ENCODE data around the gene CHMP4A.
A peak's percentile ranks its signal among the peaks of the same experiment; 100 is the strongest.

CHMP4A gene

GRCh38 chr14:24258119-24258518 is 44.8 kb upstream of the CHMP4A start:
- H3K4me2 ChIP-seq = no peak overlapping the region
- peaks cover 0 to 81% (median 24%) of the 10 kb centered on the region in 11 experiments; a peak in 12 of 22 replicates for H3K36me3 ChIP-seq
- no peak overlapping the region for H3K27ac ChIP-seq
- no peak overlapping the region for H3K9ac ChIP-seq
- H3K4me3 ChIP-seq = no peak overlapping the region
- H3K9me3 ChIP-seq (replicated peaks in 1 of 11) = no peaks in the 10 kb centered on the region
- H3K4me1 ChIP-seq = no peaks in the 10 kb centered on the region
- peaks cover 0 to 13% (median 0%) of the 10 kb centered on the region in 11 experiments; a peak in 1 of 22 replicates for H4K20me1 ChIP-seq
- H3K27me3 ChIP-seq = no peaks in the 10 kb centered on the region
- no peak for TF ChIP-seq Cebpa-rat (IDR thresholded peaks at IDR 0.05)

GRCh38 chr14:24256960-24257359 is 43.7 kb upstream of the CHMP4A start:
- H3K9ac ChIP-seq = 0 out of 22 replicates have a peak overlapping the region, but pooled peaks of 2 of the 11 experiments have one; percentile 8 to 13
- H3K27me3 ChIP-seq = no peaks in the 10 kb centered on the region
- H3K4me2 ChIP-seq = no peak overlapping the region
- peaks cover 0 to 1% (median 0%) of the 10 kb centered on the region in 10 experiments; a peak in 2 of 20 replicates for H3K4me1 ChIP-seq
- H4K20me1 ChIP-seq = peaks cover 0 to under 1% (median 0%) of the 10 kb centered on the region in 11 experiments; a peak in 1 of 22 replicates
- H3K9me3 ChIP-seq (replicated peaks in 1 of 11) = no peaks in the 10 kb centered on the region
- peaks cover 0 to 80% (median 28%) of the 10 kb centered on the region in 11 experiments; a peak in 13 of 22 replicates for H3K36me3 ChIP-seq
- no peak overlapping the region for H3K4me3 ChIP-seq
- H3K27ac ChIP-seq = no peak overlapping the region
- no peak for TF ChIP-seq Cebpa-rat (IDR thresholded peaks at IDR 0.05)

GRCh38 chr14:24255931-24256711 is 42.8 kb upstream of the CHMP4A start:
- H3K4me2 ChIP-seq = no peak overlapping the region
- H3K36me3 ChIP-seq = peaks cover 0 to 72% (median 28%) of the 10 kb centered on the region in 11 experiments; a peak in 13 of 22 replicates
- no peaks in the 10 kb centered on the region for H3K9me3 ChIP-seq (replicated peaks in 1 of 11)
- H3K9ac ChIP-seq = 0 out of 22 replicates have a peak overlapping the region, but pooled peaks of 1 of the 11 experiments have one; percentile 8
- no peaks in the 10 kb centered on the region for H3K27me3 ChIP-seq
- H3K4me3 ChIP-seq = no peak overlapping the region
- peaks cover 0 to 10% (median 2%) of the 10 kb centered on the region in 10 experiments; a peak in 11 of 20 replicates for H3K4me1 ChIP-seq
- no peak overlapping the region for H3K27ac ChIP-seq
- TF ChIP-seq Cebpa-rat (IDR thresholded peaks at IDR 0.05) = no peak
- H4K20me1 ChIP-seq = no peaks in the 10 kb centered on the region

DNA sequence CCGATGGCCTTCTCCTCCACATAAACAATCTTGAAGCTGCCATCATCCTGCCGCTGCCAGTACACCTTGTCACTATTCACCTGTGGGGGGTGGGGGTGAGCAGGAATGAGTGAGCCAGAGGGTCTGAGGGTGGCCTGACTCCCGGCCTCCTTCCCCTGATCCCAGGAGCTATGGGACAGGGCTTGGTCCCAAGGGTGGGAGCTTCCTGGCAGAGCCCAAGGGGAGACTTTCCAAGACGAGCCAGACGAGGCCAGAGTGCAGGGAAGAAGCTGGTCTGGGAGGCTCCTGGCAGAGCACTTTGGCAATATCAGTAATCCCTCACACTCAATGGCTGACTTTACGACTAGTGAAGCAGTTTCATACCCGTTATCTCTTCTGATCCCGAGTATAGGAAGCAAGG is 42.1 kb upstream of the CHMP4A start:
- H3K9ac ChIP-seq = no peak overlapping the region
- no peak overlapping the region for H3K27ac ChIP-seq
- H4K20me1 ChIP-seq = no peaks in the 10 kb centered on the region
- no peak for TF ChIP-seq Cebpa-rat (IDR thresholded peaks at IDR 0.05)
- H3K4me2 ChIP-seq = no peak overlapping the region
- H3K9me3 ChIP-seq (replicated peaks in 1 of 11) = no peaks in the 10 kb centered on the region
- peaks cover 0 to 67% (median 28%) of the 10 kb centered on the region in 11 experiments; a peak in 13 of 22 replicates for H3K36me3 ChIP-seq
- no peak overlapping the region for H3K4me3 ChIP-seq
- peaks cover 4 to 17% (median 9%) of the 10 kb centered on the region in 10 experiments for H3K4me1 ChIP-seq
- H3K27me3 ChIP-seq = no peaks in the 10 kb centered on the region

GRCh38 chr14:24254630-24255392 is 41.5 kb upstream of the CHMP4A start:
- peaks cover 0 to 62% (median 28%) of the 10 kb centered on the region in 11 experiments; a peak in 13 of 22 replicates for H3K36me3 ChIP-seq
- H4K20me1 ChIP-seq = no peaks in the 10 kb centered on the region
- no peaks in the 10 kb centered on the region for H3K27me3 ChIP-seq
- H3K4me1 ChIP-seq = peaks cover 9 to 22% (median 13%) of the 10 kb centered on the region in 10 experiments
- no peak overlapping the region for H3K4me2 ChIP-seq
- no peak overlapping the region for H3K4me3 ChIP-seq
- no peak overlapping the region for H3K9ac ChIP-seq
- TF ChIP-seq Cebpa-rat (IDR thresholded peaks at IDR 0.05) = no peak
- H3K27ac ChIP-seq = no peak overlapping the region
- no peaks in the 10 kb centered on the region for H3K9me3 ChIP-seq (replicated peaks in 1 of 11)

- peaks cover 9 to 22% (median 13%) of the 10 kb centered on the region in 10 experiments for H3K4me1 ChIP-seq
Observed at GRCh38 chr14:24253936-24254335, 40.6 kb upstream of the CHMP4A start.

GRCh38 chr14:24252289-24253124 is 39.2 kb upstream of the CHMP4A start:
- no peak overlapping the region for H3K9ac ChIP-seq
- H3K27ac ChIP-seq = no peak overlapping the region
- TF ChIP-seq Cebpa-rat (IDR thresholded peaks at IDR 0.05) = no peak
- no peaks in the 10 kb centered on the region for H3K9me3 ChIP-seq (replicated peaks in 1 of 11)
- H3K36me3 ChIP-seq = peaks cover 0 to 61% (median 28%) of the 10 kb centered on the region in 11 experiments; a peak in 13 of 22 replicates
- H3K4me2 ChIP-seq = no peak overlapping the region; a peak in 1 of 22 replicates
- no peaks in the 10 kb centered on the region for H4K20me1 ChIP-seq
- H3K27me3 ChIP-seq = no peaks in the 10 kb centered on the region
- no peak overlapping the region for H3K4me3 ChIP-seq
- H3K4me1 ChIP-seq = peaks cover 9 to 22% (median 13%) of the 10 kb centered on the region in 10 experiments

More at GRCh38 chr14:24253936-24254335, 40.6 kb upstream of the CHMP4A start:
- Histone ChIP-seq H4K20me1 (no peaks in the 10 kb centered on the region), H3K36me3 (peaks cover 0 to 58% (median 28%) of the 10 kb centered on the region in 11 experiments; a peak in 13 of 22 replicates), H3K27ac (no peak overlapping the region), H3K4me3 (no peak overlapping the region), H3K9ac (no peak overlapping the region), H3K4me2 (no peak overlapping the region), H3K27me3 (no peaks in the 10 kb centered on the region), H3K9me3 (replicated peaks in 1 of 11) (no peaks in the 10 kb centered on the region)
- TF ChIP-seq Cebpa-rat (IDR thresholded peaks at IDR 0.05) = no peak

DNA sequence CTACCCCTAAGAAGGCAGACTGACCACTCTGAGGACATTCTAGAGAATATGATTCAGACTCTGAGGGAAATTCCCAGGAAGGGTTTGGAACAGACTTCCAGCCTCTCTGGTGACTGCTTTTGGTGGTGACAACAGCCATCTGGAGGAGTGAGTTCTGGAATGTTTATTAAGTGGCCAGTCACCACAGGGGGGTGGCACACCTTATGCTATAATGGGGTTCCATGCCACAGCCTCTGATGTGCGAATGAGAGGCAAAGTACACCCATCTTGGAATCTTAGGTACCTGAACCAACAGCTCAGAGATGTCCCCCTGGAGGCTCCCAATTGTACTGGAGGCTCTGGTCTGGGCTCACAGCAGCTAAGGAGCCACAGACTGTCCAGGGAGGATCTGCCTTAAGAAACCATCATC is 38.6 kb upstream of the CHMP4A start:
- Histone ChIP-seq H4K20me1 (no peaks in the 10 kb centered on the region), H3K27me3 (no peaks in the 10 kb centered on the region), H3K4me2 (no peak overlapping the region; a peak in 1 of 22 replicates), H3K4me1 (peaks cover 9 to 28% (median 18%) of the 10 kb centered on the region in 10 experiments), H3K9ac (no peak overlapping the region), H3K27ac (no peak overlapping the region), H3K36me3 (peaks cover 0 to 60% (median 28%) of the 10 kb centered on the region in 11 experiments; a peak in 13 of 22 replicates), H3K9me3 (replicated peaks in 1 of 11) (no peaks in the 10 kb centered on the region), H3K4me3 (no peak overlapping the region)
- TF ChIP-seq Cebpa-rat (IDR thresholded peaks at IDR 0.05) = no peak

All from BLaER1 treated with 17β-estradiol and CSF1 and Interleukin-3, amounts not matched to agents 10 nM and 100 nM (cell line).